ENCODE results near the gene SMIM41.

DNA sequence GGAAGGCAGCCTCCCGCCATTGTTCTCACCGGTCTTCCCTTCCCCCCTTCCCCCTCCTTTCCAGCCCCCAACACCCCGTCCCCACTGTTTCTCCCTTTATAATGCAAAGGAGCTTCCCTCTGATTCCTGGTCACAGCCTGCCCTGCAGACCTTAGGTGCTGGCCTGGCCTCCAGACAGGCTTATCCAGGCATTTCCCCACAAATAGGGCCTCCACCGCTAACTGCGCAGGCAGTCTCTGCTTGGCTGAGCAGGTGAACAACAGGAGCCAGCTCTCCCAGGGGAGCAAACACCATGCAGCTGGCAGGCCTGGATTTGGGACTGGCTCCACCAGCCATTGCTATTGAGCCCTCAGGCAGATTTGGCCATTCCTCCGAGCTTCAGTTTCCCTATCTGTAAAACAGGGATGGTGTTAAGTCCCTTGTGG lies 46.0 kb downstream of the SMIM41 start:
- TF ChIP-seq, protein P1, sequence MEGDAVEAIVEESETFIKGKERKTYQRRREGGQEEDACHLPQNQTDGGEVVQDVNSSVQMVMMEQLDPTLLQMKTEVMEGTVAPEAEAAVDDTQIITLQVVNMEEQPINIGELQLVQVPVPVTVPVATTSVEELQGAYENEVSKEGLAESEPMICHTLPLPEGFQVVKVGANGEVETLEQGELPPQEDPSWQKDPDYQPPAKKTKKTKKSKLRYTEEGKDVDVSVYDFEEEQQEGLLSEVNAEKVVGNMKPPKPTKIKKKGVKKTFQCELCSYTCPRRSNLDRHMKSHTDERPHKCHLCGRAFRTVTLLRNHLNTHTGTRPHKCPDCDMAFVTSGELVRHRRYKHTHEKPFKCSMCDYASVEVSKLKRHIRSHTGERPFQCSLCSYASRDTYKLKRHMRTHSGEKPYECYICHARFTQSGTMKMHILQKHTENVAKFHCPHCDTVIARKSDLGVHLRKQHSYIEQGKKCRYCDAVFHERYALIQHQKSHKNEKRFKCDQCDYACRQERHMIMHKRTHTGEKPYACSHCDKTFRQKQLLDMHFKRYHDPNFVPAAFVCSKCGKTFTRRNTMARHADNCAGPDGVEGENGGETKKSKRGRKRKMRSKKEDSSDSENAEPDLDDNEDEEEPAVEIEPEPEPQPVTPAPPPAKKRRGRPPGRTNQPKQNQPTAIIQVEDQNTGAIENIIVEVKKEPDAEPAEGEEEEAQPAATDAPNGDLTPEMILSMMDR (IDR thresholded peaks at IDR 0.05): no peak
- TF ChIP-seq POLR2A (IDR thresholded peaks at IDR 0.05) (no peak), EP300 (IDR thresholded peaks at IDR 0.05) (no peak)

Data from gastroesophageal sphincter (tissue), 3 donors.